Endothelial cell of umbilical vein (primary cell): ENCODE measurements around the gene PRDM10. TPM values are rescaled to one million over a fixed set of nuclear protein-coding genes. Genes with fewer than 3 reads are reported as not detected.

Experiments used
- BruUV-seq: library from RNA; stranded (reverse); fragments of 400-500 nt; replicated peaks from 2 replicates; lab custom pipeline; 2021; lab: Mats Ljungman, UMichigan
- CTCF ChIA-PET: fragments of 300-600, 350-600 bp; sonication (Branson Sonifier 250); formaldehyde crosslinking; loops from one replicate; lab custom pipeline; 2021; ENCODE audit warnings: antibody characterized with exemption, inconsistent platforms; lab: Charles Lee
- POLR2A ChIA-PET: fragments of 300-600, 350-600 bp; sonication (Branson Sonifier 250); formaldehyde crosslinking; loops from one replicate; lab custom pipeline; 2021; ENCODE audit warnings: antibody characterized with exemption, inconsistent platforms; lab: Charles Lee
- DNase-seq: peaks from one replicate; pipeline ENCODE4 v3.0.0-alpha.2; 2011; ENCODE audit warnings: low read depth, low spot score
- FAIRE-seq: peaks from 2 replicates; lab custom pipeline; 2011; peaks lifted over from hg19 to GRCh38; lab: Jason Lieb, UNC
- H2AFZ ChIP-seq: 2 replicates; pipeline ENCODE4 v1.6.0; 2012; ENCODE audit warnings: low read depth, low read length, control low read depth, inconsistent platforms
- H3K27ac ChIP-seq: 2 replicates; pipeline ENCODE4 v1.5.1; 2011; ENCODE audit warnings: low read depth, mild to moderate bottlenecking, control low read depth, low read length, moderate library complexity; ENCODE audit not compliant: insufficient read depth
- H3K27me3 ChIP-seq, 2 experiments: 2 replicates each; pipeline versions ENCODE4 v1.6.0 to v1.6.1; 2011; ENCODE audit warnings: low read length in 2 of 2, mixed read lengths in 1 of 2; ENCODE audit not compliant: control insufficient read depth in 2 of 2, insufficient read depth in 2 of 2
- H3K36me3 ChIP-seq, 2 experiments: 2 replicates in 1 of 2; 3 replicates in 1 of 2; pipeline ENCODE4 v1.5.1; 2011; ENCODE audit warnings: low read length in 2 of 2, mild to moderate bottlenecking in 1 of 2, moderate library complexity in 1 of 2; ENCODE audit not compliant: control insufficient read depth in 2 of 2, insufficient read depth in 2 of 2; ENCODE audit errors: extremely low read depth in 1 of 2
- H3K4me1 ChIP-seq: 3 replicates; pipeline ENCODE4 v1.5.1; 2011; ENCODE audit warnings: mild to moderate bottlenecking, low read length; ENCODE audit not compliant: control insufficient read depth, insufficient read depth; ENCODE audit errors: extremely low read depth
- H3K4me2 ChIP-seq: 2 replicates; pipeline ENCODE4 v1.6.1; 2011; ENCODE audit warnings: low read length, control low read depth, mixed read lengths; ENCODE audit not compliant: insufficient read depth
- H3K4me3 ChIP-seq, 3 experiments: fragments of 200-600 bp in 1 of 3; sonication (generic), shearing (Covaris generic) in 1 of 3; replicated peaks in 1 of 3; 2 replicates each; pipeline ENCODE4 v1.5.1; 2011 to 2016; ENCODE audit warnings: control low read depth in 3 of 3, low read length in 3 of 3, mild to moderate bottlenecking in 2 of 3, inconsistent platforms in 1 of 3, low read depth in 1 of 3, moderate library complexity in 1 of 3; ENCODE audit not compliant: insufficient read depth in 1 of 3
- H3K79me2 ChIP-seq: 2 replicates; pipeline ENCODE4 v1.6.0; 2012; ENCODE audit warnings: low read length, inconsistent platforms; ENCODE audit not compliant: control insufficient read depth, insufficient read depth
- H3K9ac ChIP-seq: replicated peaks from 2 replicates; pipeline ENCODE3; 2011; ENCODE audit warnings: low read length, control low read depth; ENCODE audit not compliant: insufficient read depth; ENCODE audit errors: extremely low read depth
- H3K9me1 ChIP-seq: replicated peaks from 3 replicates; pipeline ENCODE4 v1.6.0; 2011; ENCODE audit warnings: mild to moderate bottlenecking, low read length; ENCODE audit not compliant: control insufficient read depth, insufficient read depth; ENCODE audit errors: extremely low read depth
- H3K9me3 ChIP-seq: replicated peaks from 2 replicates; pipeline ENCODE4 v1.5.1; 2012; ENCODE audit warnings: low read length, inconsistent platforms; ENCODE audit not compliant: control insufficient read depth, insufficient read depth
- H4K20me1 ChIP-seq: replicated peaks from 2 replicates; pipeline ENCODE3; 2011; ENCODE audit warnings: mild to moderate bottlenecking, low read length; ENCODE audit not compliant: control insufficient read depth, insufficient read depth; ENCODE audit errors: extremely low read depth
- CTCF ChIP-seq, 2 donors: IDR thresholded peaks; 1 replicate in 1 of 2; 2 replicates in 1 of 2; pipeline ENCODE4 v1.5.1; 2011; ENCODE audit warnings: low read length in 2 of 2, mild to moderate bottlenecking in 2 of 2, moderate library complexity in 2 of 2, control low read depth in 1 of 2, inconsistent platforms in 1 of 2, low read depth in 1 of 2; ENCODE audit not compliant: insufficient read depth in 1 of 2; ENCODE audit errors: extremely low read depth in 1 of 2
- EZH2 ChIP-seq: IDR thresholded peaks from 2 replicates; pipeline ENCODE4 v1.6.1; 2012; ENCODE audit warnings: borderline replicate concordance, low read depth, mild to moderate bottlenecking, moderate library complexity, low read length, inconsistent platforms; ENCODE audit not compliant: severe bottlenecking
- FOS ChIP-seq: IDR thresholded peaks from 2 replicates; pipeline ENCODE4 v1.6.1; 2011; ENCODE audit warnings: mild to moderate bottlenecking, low read length, moderate library complexity, borderline replicate concordance; ENCODE audit not compliant: insufficient read depth
- GATA2 ChIP-seq: IDR thresholded peaks from 2 replicates; pipeline ENCODE4 v1.7.0; 2011; ENCODE audit warnings: low read depth, mild to moderate bottlenecking, moderate library complexity, mixed read lengths, low read length; ENCODE audit not compliant: insufficient read length, insufficient read depth
- JUN ChIP-seq: IDR thresholded peaks from 2 replicates; pipeline ENCODE4 v1.6.1; 2011; ENCODE audit warnings: borderline replicate concordance, low read depth; ENCODE audit not compliant: insufficient read length, insufficient read depth
- MAX ChIP-seq: IDR thresholded peaks from 2 replicates; pipeline ENCODE4 v1.6.1; 2011; ENCODE audit not compliant: insufficient read depth, insufficient read length
- MYC ChIP-seq: IDR thresholded peaks from one replicate; pipeline ENCODE4 v1.6.1; 2011; ENCODE audit warnings: mild to moderate bottlenecking, low read depth, low read length
- POLR2A ChIP-seq: IDR thresholded peaks from 2 replicates; pipeline ENCODE4 v1.6.1; 2012; ENCODE audit warnings: low read depth, mild to moderate bottlenecking, control low read depth, low read length
- POLR2AphosphoS5 ChIP-seq: IDR thresholded peaks from 2 replicates; pipeline ENCODE4 v1.6.1; 2012; ENCODE audit warnings: low read depth, mild to moderate bottlenecking, control low read depth, low read length, moderate library complexity; ENCODE audit not compliant: insufficient read depth
- dilution Hi-C: fragments of 300-500 bp; cut with MboI; formaldehyde crosslinking; loops from one replicate; pipeline ENCODE4 v1.15.0; 2019; ENCODE audit warnings: low sequenced_read_pairs; ENCODE audit not compliant: extremely low pct_ligation_motif_present
- intact Hi-C: fragments of 100-400 bp; cut with micrococcal nuclease; formaldehyde crosslinking; loops from one replicate; pipeline ENCODE4 v1.10.0; 2022
- polyA plus RNA-seq, 4 experiments: library from polyadenylated mRNA; depleted of rRNA in 3 of 4; stranded (reverse) in 3 of 4; unstranded in 1 of 4; fragments of >200 nt; gene quantifications; 2 replicates each; pipeline versions ENCODE4 v1.2.1 to v1.2.3, GENCODE V29; 2011 to 2012; ENCODE audit warnings: missing spikeins in 1 of 4
- total RNA-seq: library from RNA; stranded (reverse); gene quantifications from 2 replicates; pipeline ENCODE4 v1.2.3, GENCODE V29; 2021

PRDM10 gene
- total and polyA plus RNA-seq, 2 donors (not counting 3 experiments of a cell fraction or from before 2014, with no cell fraction given): 9.6 to 13.0 TPM

GRCh38 chr11:129960216-129961214 lies 42.1 kb downstream of the PRDM10 start:
- BruUV-seq: no TSS peak
- H4K20me1 ChIP-seq: no peaks in the 10 kb centered on the region
- H3K9me1 ChIP-seq: no peaks in the 10 kb centered on the region
- no peaks in the 10 kb centered on the region for H3K27me3 ChIP-seq
- dilution Hi-C loops: no loop called here
- CTCF ChIA-PET: interaction anchor here (1.0 to 1.7 kb wide), 5 partner anchors 10 to 186 kb away, joined by 3 to 7 read pairs (median 4); no protein-coding TSS in a partner anchor
- peaks cover 2 to 3% of the 10 kb centered on the region in 2 experiments for H3K36me3 ChIP-seq
- H3K4me1 ChIP-seq: peaks cover 12% of the 10 kb centered on the region
- no peaks in the 10 kb centered on the region for H3K9me3 ChIP-seq
- no peak overlapping the region for H3K4me3 ChIP-seq
- no peak for TF ChIP-seq CTCF (IDR thresholded peaks at IDR 0.05; ENCODE audit: extremely low read depth in 1 of 2, insufficient read depth in 1 of 2, low read depth in 1 of 2, low read length in 2 of 2)
- no peak for TF ChIP-seq MAX
- no peak for TF ChIP-seq POLR2A
- TF ChIP-seq POLR2AphosphoS5: peak; percentile 48
- TF ChIP-seq GATA2: no peak
- no peak for TF ChIP-seq EZH2
- peak; percentile 86 for TF ChIP-seq JUN
- TF ChIP-seq FOS: peak; percentile 95
- peak; percentile 15 for TF ChIP-seq MYC
- H3K4me2 ChIP-seq: peak overlapping the region; percentile 8
- H2AFZ ChIP-seq: no peak overlapping the region
- H3K27ac ChIP-seq: peak overlapping the region; percentile 24
- intact Hi-C loops: no loop called here
- FAIRE-seq (peak; percentile 87), DNase-seq (peak; percentile 58)
- no peak overlapping the region for H3K9ac ChIP-seq
- H3K79me2 ChIP-seq: no peaks in the 10 kb centered on the region
- POLR2A ChIA-PET: interaction anchor here (0.9 to 1.0 kb wide), 2 partner anchors 43 to 111 kb away, joined by 4 to 5 read pairs; no protein-coding TSS in a partner anchor
